A549 (cell line): ENCODE measurements around the gene PLEKHA7.

ENCODE experiments used
- ATOH8 ChIP-seq: fragments of 250-450 bp; sonication (Bioruptor Pico); IDR thresholded peaks from 2 replicates; pipeline ENCODE4 v1.5.0; 2020; ENCODE audit warnings: low read depth, mild to moderate bottlenecking, moderate library complexity
- CHD4 ChIP-seq: fragments of 200-600 bp; sonication (generic); IDR thresholded peaks from 2 replicates; pipeline ENCODE4 v1.6.1; 2016; ENCODE audit warnings: antibody characterized with exemption, mild to moderate bottlenecking, borderline replicate concordance
- CTCF ChIP-seq: fragments of >200 bp; sonication (Bioruptor Twin); formaldehyde crosslinking; IDR thresholded peaks from 3 replicates; pipeline ENCODE4 v1.5.1; 2016
- E2F6 ChIP-seq: IDR thresholded peaks from 2 replicates; pipeline ENCODE4 v1.6.1; 2012; ENCODE audit warnings: low read depth, borderline replicate concordance
- EP300 ChIP-seq, 2 experiments: fragments of >200 bp; sonication (Bioruptor Twin); formaldehyde crosslinking; IDR thresholded peaks; 2 replicates in 1 of 2; 3 replicates in 1 of 2; pipeline ENCODE4 v1.6.1; 2016 to 2017
- JUN ChIP-seq, 2 experiments: fragments of >200 bp; sonication (Bioruptor Twin); formaldehyde crosslinking; IDR thresholded peaks; 2 replicates in 1 of 2; 3 replicates in 1 of 2; pipeline ENCODE4 v1.6.1; 2016 to 2017
- MAFK ChIP-seq: fragments of 450-650 bp; IDR thresholded peaks from 2 replicates; pipeline ENCODE4 v1.6.1; 2014; ENCODE audit not compliant: partially characterized antibody
- MAX ChIP-seq: IDR thresholded peaks from 2 replicates; pipeline ENCODE4 v1.6.1; 2012
- NFE2L2 ChIP-seq: fragments of 150-350 bp; conservative IDR thresholded peaks from 2 replicates; pipeline ENCODE4 v1.6.1; 2014; ENCODE audit warnings: low read length
- POLR2A ChIP-seq: IDR thresholded peaks from 2 replicates; pipeline ENCODE4 v1.6.1; 2012; ENCODE audit warnings: mild to moderate bottlenecking, low read length
- REST ChIP-seq: fragments of 200-600 bp; sonication (generic); IDR thresholded peaks from 2 replicates; pipeline ENCODE4 v1.6.1; 2016; ENCODE audit warnings: antibody characterized with exemption, mild to moderate bottlenecking, moderate library complexity
- RFX5 ChIP-seq: fragments of 450-650 bp; IDR thresholded peaks from 2 replicates; pipeline ENCODE4 v1.7.1; 2014; ENCODE audit warnings: antibody characterized with exemption, mild to moderate bottlenecking, moderate library complexity
- USF2 ChIP-seq: fragments of 450-650 bp; IDR thresholded peaks from 2 replicates; pipeline ENCODE4 v1.6.1; 2014; ENCODE audit warnings: antibody characterized with exemption

- TF ChIP-seq POLR2A (no peak), CTCF (no peak), CHD4 (no peak), E2F6 (no peak), MAFK (no peak), MAX (no peak), NFE2L2 (no peak), ATOH8 (CRISPR knock-in tag) (no peak), EP300 (IDR thresholded peaks at IDR 0.05) (no peak), USF2 (no peak), RFX5 (no peak), JUN (IDR thresholded peaks at IDR 0.05) (no peak), REST (no peak)
These were observed 199.7 kb downstream of the PLEKHA7 start for GRCh38 chr11:16814410-16815046.
